ACHN (cell line): ENCODE results near the gene MYBBP1A.

Experiments
- DNase-seq: peaks from one replicate; pipeline ENCODE4 v3.0.0-alpha.2; 2015
- in situ Hi-C: cut with HindIII; loops from 2 replicates; pipeline ENCODE4 v1.10.0; 2017; ENCODE audit warnings: low sequenced_read_pairs, low pct_ligation_motif_present, low pct_unique_long_range_greater_than_20kb

The MYBBP1A gene

GRCh38 chr17:4555873-4556759, 932 bp upstream of the MYBBP1A start:
- in situ Hi-C loops = no loop called here
- no peak for DNase-seq

GRCh38 chr17:4554441-4554996, 665 bp downstream of the MYBBP1A start:
- in situ Hi-C loops = no loop called here
- no peak for DNase-seq

- in situ Hi-C loops = no loop called here
- DNase-seq = no peak
Observed at GRCh38 chr17:4553669-4554068, 1.5 kb downstream of the MYBBP1A start.

- DNase-seq = no peak
- in situ Hi-C loops = no loop called here
Observed at GRCh38 chr17:4551796-4552525, 3.2 kb downstream of the MYBBP1A start.

GRCh38 chr17:4551141-4551540, 4.0 kb downstream of the MYBBP1A start:
- DNase-seq = peak; percentile 51
- in situ Hi-C loops = no loop called here

DNA sequence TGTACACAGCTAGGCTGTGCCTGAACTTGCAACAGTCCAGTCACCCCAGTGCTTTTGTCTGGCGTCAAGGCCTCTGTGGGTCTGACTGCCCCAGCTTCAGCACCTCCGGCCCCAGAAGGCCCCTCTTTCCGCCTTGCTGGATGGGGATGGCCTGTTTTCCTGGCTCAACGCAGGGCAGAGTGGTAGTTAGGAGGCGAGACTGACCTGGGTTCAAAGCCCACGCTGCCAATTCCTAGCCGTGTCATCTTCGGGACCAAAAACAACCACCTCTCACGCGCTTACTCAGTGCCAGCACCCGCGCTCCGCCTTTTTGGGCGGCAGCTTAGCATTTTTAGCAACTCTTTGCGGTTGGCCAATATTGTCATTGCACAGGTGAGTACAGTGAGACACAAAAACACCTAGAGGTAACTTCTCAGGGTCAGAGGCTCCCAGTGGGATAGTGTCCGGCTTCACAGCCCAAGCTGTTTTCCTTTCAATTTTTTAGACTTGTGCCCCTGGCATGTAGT, 4.6 kb downstream of the MYBBP1A start:
- no peak for DNase-seq
- in situ Hi-C loops = no loop called here

- DNase-seq = no peak
- in situ Hi-C loops = no loop called here
Observed at GRCh38 chr17:4549781-4550533, 5.2 kb downstream of the MYBBP1A start.

DNA sequence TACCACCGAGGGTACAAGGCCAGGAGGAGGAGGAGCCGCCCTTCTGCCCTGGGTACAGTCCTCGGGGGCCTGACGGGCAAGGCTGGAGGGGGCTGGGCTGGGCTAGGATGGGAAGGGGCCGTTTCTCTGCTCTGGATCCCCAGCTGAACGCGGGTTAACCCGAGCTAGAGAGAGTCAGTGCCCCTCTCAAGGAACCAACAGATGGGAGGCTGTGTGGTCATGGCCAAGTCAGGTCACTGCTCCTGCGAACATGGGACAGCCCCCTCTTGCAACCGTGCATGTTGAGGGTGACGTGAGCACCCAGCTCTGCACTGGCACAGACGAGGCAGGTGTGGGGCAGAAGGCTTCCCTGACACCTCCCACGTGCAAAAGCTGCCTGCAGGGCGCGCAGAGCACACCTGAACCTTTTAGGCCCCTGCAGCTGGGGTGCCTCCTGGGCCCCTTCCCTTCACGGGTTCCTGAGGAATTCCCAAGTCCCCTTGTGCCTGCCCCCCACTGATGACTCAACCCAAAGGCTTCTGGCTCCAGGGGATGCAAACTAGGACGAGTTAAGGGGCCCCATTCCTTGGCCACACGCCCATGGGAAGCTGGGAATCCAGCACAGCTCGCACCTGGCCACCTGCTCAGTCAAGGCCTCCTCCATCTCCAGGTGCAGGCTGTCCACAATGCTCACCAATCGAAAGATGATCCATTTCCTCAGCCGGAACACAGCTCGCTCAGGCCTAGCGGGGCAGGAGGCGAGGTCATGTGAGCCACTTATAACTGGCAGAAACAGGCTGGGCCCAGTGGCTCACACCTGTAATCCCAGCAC, 6.3 kb downstream of the MYBBP1A start:
- in situ Hi-C loops = no loop called here
- DNase-seq = peak; percentile 62

DNA sequence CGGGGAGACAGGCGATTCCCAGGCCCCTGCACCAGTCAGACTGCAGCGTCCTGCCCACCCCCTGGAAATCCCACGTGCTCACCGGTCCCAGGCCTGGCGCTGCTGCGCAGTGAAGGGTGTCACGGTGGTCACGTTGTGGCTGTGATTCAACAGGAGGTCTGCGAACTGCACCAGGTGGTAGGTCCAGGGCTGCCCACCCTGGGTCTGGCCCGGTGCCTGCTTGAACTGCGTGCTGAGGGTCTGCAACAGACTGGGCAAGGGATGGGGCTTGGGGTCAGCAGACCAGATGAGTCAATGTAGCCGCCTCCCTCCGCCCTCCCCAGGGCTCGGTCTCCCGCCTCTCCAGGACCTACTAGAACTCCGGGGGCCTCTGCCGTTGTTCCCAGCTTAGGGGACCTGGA, 7.1 kb downstream of the MYBBP1A start:
- in situ Hi-C loops = no loop called here
- no peak for DNase-seq

DNA sequence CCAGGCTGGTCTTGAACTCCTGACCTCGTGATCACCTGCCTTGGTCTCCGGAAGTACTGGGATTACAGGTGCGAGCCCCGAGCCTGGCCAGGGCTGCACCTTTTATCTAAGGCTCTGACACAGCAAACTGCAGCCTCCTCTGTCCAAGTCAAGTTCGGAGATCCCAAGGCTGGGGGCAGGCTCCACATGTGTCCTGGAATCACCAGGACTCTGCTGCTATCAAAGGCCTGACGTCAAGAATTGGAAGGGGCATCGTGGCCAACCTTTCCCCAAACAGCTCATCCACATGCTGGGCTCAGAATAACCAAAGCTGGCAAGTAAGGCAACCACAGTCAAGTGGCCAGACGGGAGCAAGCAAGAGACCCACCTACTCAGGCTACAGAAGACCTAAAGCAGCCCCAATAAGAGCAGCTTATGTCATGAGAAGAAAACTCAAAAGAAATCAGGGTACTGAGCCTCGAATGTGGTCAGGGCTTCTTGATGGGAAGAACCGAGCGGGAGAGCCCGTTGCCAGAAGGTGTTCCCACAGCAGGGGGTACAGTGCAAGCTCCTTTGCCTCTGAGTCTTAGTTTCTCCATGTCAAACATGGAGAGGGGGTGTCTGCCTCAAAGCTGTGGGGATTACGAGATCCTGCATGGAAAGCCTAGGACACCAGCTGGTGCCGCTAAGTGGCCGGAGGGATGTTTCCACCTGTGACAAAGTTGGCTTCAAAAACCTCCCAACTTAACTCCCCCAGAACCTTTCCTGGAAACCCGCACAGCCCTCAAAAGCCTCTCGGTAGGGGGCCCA, 7.9 kb downstream of the MYBBP1A start:
- DNase-seq = no peak
- in situ Hi-C loops = no loop called here

DNA sequence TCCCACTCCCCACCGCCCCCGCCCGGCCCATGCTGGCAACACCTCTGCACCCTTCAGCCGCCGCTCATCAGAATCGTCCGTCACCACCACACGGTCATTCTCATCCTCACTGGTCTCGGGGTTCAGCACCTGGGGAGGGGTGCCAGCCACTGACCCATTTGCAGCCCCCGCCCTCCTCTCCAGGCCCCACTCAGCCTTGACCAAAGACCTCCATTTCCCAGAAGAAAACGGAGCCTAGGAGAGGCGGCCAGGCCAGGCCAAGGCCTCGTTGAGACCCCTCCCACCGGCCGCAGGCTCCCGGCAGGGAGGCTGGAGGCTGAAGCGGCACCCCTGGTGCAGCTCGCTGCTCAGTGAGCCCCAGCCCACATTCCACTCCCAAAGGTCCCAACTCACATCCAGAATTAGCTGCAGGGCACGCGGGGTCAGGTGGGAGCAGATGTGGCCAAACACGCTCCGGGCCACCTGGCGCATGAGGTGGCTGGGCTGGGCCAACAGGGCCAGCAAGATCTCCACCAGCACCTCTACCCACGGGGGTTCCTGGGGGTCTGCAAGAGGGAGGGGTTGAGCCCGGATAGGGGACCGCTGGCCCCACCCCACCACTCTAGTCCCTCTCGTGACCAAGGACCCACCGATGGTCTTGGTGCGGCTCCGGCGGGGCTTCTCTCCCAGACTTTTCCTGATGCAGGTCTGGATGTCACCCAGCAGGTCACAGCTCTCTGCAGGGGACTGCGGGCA, 9.8 kb downstream of the MYBBP1A start:
- DNase-seq = no peak
- in situ Hi-C loops = no loop called here

GRCh38 chr17:4544951-4545216, 10.3 kb downstream of the MYBBP1A start:
- DNase-seq = no peak
- in situ Hi-C loops = no loop called here

DNA sequence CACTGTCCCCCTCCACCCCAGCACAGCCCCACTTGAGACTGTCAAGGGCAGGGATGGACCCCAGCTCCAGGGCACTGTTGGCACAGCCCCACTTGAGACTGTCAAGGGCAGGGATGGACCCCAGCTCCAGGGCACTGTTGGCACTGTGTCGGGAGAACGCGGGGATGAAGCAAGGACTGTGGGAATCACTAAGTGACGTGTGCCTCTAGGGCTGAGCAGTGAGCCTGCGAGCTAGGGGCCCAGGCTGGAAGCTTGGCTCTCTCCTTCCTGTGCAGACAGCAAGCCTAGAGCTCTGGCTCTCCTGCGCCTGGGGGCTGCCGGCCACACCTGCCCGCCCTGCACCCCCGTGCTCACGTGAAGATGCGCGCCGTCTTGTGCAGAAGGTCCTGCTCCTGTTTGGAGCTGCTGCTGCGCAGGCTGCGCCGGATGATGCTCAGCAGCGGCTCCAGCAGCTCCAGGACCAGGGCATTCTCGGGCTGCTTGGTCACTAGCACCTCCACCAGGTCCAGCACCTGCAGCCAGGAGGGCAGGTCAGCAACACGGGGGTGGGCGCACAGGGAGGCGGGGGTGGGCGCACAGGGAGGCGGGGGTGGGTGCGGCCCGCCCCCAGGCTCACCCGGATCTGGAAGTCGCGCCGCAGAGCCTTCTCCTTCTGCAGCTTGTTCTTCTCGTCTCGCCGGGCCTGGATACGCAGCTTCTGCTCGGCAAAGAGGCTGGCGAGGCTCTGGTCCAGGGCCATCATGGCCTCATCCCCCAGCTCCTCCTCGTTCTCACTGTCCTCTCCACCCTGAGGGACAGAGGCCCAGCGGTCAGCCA, 10.8 kb downstream of the MYBBP1A start:
- DNase-seq = no peak
- in situ Hi-C loops = no loop called here

DNA sequence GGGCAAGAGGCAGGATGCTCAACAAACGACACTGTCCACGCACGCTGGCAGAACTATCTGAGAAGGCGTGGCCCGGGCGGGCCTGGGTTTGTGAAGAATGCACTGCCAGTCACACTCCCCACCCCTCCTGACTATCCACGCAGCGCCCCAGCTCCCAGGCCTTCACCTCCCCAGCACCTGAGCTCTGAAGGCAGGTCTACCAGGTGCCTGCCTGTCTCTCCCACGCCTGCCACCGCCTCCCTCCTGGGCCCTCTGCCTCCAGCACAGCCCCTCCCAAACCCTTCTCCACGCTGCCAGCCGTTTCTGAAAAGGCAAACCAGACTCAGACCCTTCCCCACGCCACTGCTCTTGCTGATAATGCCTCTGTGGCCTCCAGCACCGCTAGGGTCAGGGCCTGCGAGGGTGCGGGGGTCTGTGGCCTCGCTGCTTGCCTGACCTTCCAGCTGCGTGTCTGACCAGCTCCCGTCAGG, 11.6 kb downstream of the MYBBP1A start:
- in situ Hi-C loops = no loop called here
- DNase-seq = no peak

DNA sequence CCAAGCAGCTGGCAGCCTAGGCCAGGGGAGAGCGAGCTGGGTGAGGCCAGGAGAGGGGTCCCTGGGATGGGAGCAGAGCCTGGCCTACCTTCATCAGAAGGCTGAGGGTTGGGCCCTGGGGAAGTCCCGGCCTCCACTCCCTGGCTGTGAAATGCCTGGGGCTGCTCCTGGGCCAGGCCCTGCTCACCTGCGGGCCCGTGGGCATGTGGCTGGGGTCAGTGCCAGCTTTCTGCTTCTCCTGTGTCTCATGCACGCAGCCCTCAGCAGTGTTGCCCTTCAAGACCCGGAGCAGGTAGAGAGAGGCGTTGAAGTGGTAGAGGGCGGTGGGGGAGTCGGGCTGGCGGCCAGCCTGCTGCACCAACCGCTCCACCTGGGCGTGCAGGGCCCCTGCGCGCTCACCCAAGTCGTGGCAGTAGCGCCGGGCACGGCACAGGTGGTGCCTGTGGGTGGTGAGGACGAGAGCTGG, 12.4 kb downstream of the MYBBP1A start:
- no peak for DNase-seq
- in situ Hi-C loops = no loop called here
